HCT116 (cell line): ENCODE results near the gene SLC5A10. TPM values are rescaled to one million over a fixed set of nuclear protein-coding genes. Genes with fewer than 3 reads are reported as not detected.

Source experiments
- ATAC-seq: fragments of 200-7000 bp; cut with Tn5 transposase; 2 replicates; pipeline ENCODE4 v1.9.1; 2020; ENCODE audit warnings: mild to moderate bottlenecking, moderate library complexity
- BruUV-seq: library from RNA; stranded (reverse); fragments of 400-500 nt; replicated peaks from 2 replicates; lab custom pipeline; 2021; lab: Mats Ljungman, UMichigan
- CTCF ChIA-PET: fragments of 300-600 bp; sonication (Branson Sonifier 250); formaldehyde crosslinking; loops from one replicate; lab custom pipeline; 2021; ENCODE audit warnings: antibody characterized with exemption; lab: Charles Lee
- POLR2A ChIA-PET: fragments of 300-600, 350-600 bp; sonication (Branson Sonifier 250); formaldehyde crosslinking; loops from one replicate; lab custom pipeline; 2021; ENCODE audit warnings: antibody characterized with exemption; lab: Charles Lee
- RAD21 ChIA-PET, 2 experiments: fragments of 300-600 bp; sonication (Branson Sonifier 250); formaldehyde crosslinking; loops; one replicate each; lab custom pipeline; 2023; ENCODE audit warnings: low total read pairs in 2 of 2; ENCODE audit not compliant: uncharacterized antibody in 2 of 2, unreplicated experiment in 2 of 2, low non-redundant PET in 1 of 2; lab: Charles Lee
- DNase-seq: peaks from one replicate; pipeline ENCODE4 v3.0.0-alpha.2; 2010; ENCODE audit warnings: low read depth, low spot score
- H2AFZ ChIP-seq: fragments of 200-600 bp; shearing (Covaris generic), sonication (generic); 2 replicates; pipeline ENCODE4 v1.6.1; 2017; ENCODE audit warnings: low read depth, mixed run types, mixed read lengths, antibody characterized with exemption, low read length; ENCODE audit not compliant: poor library complexity, severe bottlenecking
- H3K27ac ChIP-seq: 2 replicates; pipeline ENCODE4 v1.5.1; 2012; ENCODE audit warnings: low read depth, low read length
- H3K27me3 ChIP-seq: fragments of 200-600 bp; sonication (generic); 2 replicates; pipeline ENCODE4 v1.6.1; 2016; ENCODE audit warnings: mixed run types, low read length, mixed read lengths; ENCODE audit not compliant: insufficient read depth
- H3K36me3 ChIP-seq, 2 experiments: fragments of 200-500 bp in 1 of 2; fragments of 200-600 bp in 1 of 2; sonication (Bioruptor generic) in 1 of 2; sonication (generic) in 1 of 2; 2 replicates each; pipeline versions ENCODE4 v1.5.1 to v1.6.1; 2014 to 2016; ENCODE audit warnings: low read length in 2 of 2, inconsistent platforms in 1 of 2, mixed read lengths in 1 of 2, mixed run types in 1 of 2; ENCODE audit not compliant: insufficient read depth in 2 of 2, control insufficient read depth in 1 of 2
- H3K4me1 ChIP-seq, 2 experiments: fragments of 200-600 bp in 1 of 2; sonication (generic) in 1 of 2; 2 replicates each; pipeline versions ENCODE4 v1.5.1 to v1.6.1; 2012 to 2017; ENCODE audit warnings: low read length in 2 of 2, inconsistent platforms in 1 of 2, mild to moderate bottlenecking in 1 of 2, mixed read lengths in 1 of 2, mixed run types in 1 of 2, moderate library complexity in 1 of 2; ENCODE audit not compliant: insufficient read depth in 2 of 2, control insufficient read depth in 1 of 2
- H3K4me2 ChIP-seq: fragments of 200-600 bp; sonication (generic); 2 replicates; pipeline ENCODE4 v1.6.1; 2017; ENCODE audit warnings: mixed run types, low read length, mixed read lengths
- H3K4me3 ChIP-seq, 2 experiments: fragments of 200-600 bp in 1 of 2; sonication (generic) in 1 of 2; replicated peaks in 1 of 2; 2 replicates each; pipeline ENCODE4 v1.5.1; 2011 to 2016; ENCODE audit warnings: low read length in 2 of 2, control low read depth in 1 of 2, low read depth in 1 of 2, mild to moderate bottlenecking in 1 of 2, mixed read lengths in 1 of 2, mixed run types in 1 of 2
- H3K79me2 ChIP-seq: fragments of 200-600 bp; sonication (generic); 2 replicates; pipeline ENCODE4 v1.6.1; 2017; ENCODE audit warnings: mild to moderate bottlenecking, mixed run types, low read length, moderate library complexity, mixed read lengths; ENCODE audit not compliant: insufficient read depth
- H3K9ac ChIP-seq: fragments of 200-600 bp; sonication (generic); 2 replicates; pipeline ENCODE4 v1.6.1; 2016; ENCODE audit warnings: low read length, mixed read lengths
- H3K9me2 ChIP-seq: fragments of 200-600 bp; sonication (generic), shearing (Covaris generic); 2 replicates; pipeline ENCODE4 v1.6.1; 2017; ENCODE audit warnings: mixed run types, mild to moderate bottlenecking, moderate library complexity; ENCODE audit not compliant: insufficient read depth
- H3K9me3 ChIP-seq, 2 experiments: fragments of 200-500 bp in 1 of 2; fragments of 200-600 bp in 1 of 2; sonication (Bioruptor generic) in 1 of 2; sonication (generic) in 1 of 2; 2 replicates each; pipeline ENCODE4 v1.6.1; 2014 to 2017; ENCODE audit warnings: low read length in 2 of 2, mixed read lengths in 2 of 2, inconsistent platforms in 1 of 2, low read depth in 1 of 2, mild to moderate bottlenecking in 1 of 2, mixed run types in 1 of 2, moderate library complexity in 1 of 2; ENCODE audit not compliant: control insufficient read depth in 1 of 2, insufficient read depth in 1 of 2
- H4K20me1 ChIP-seq: fragments of 200-600 bp; sonication (generic), shearing (Covaris generic); 2 replicates; pipeline ENCODE4 v1.6.1; 2017; ENCODE audit warnings: mixed run types, mild to moderate bottlenecking, moderate library complexity; ENCODE audit not compliant: insufficient read depth
- ELF1 ChIP-seq: IDR thresholded peaks from 2 replicates; pipeline ENCODE4 v1.6.1; 2012; ENCODE audit warnings: low read depth, borderline replicate concordance
- EZH2 ChIP-seq: fragments of 200-600 bp; sonication (generic); IDR thresholded peaks from 2 replicates; pipeline ENCODE4 v1.6.1; 2017; ENCODE audit warnings: antibody characterized with exemption, mixed run types
- FOSL1 ChIP-seq: IDR thresholded peaks from 2 replicates; pipeline ENCODE4 v1.6.1; 2012; ENCODE audit warnings: low read depth
- POLR2A ChIP-seq: IDR thresholded peaks from 2 replicates; pipeline ENCODE4 v1.7.0; 2011; ENCODE audit warnings: borderline replicate concordance; ENCODE audit not compliant: insufficient read depth, insufficient read length; ENCODE audit errors: extremely low read depth
- RAD21 ChIP-seq: IDR thresholded peaks from 2 replicates; pipeline ENCODE4 v1.6.1; 2012; ENCODE audit warnings: low read depth, mild to moderate bottlenecking
- SIN3A ChIP-seq: IDR thresholded peaks from 2 replicates; pipeline ENCODE4 v1.6.1; 2012; ENCODE audit warnings: low read depth
- SP1 ChIP-seq: IDR thresholded peaks from 2 replicates; pipeline ENCODE4 v1.6.1; 2012; ENCODE audit warnings: low read depth
- SRF ChIP-seq: IDR thresholded peaks from 2 replicates; pipeline ENCODE4 v1.6.1; 2012; ENCODE audit warnings: low read depth
- intact Hi-C: fragments of 100-400 bp; cut with micrococcal nuclease; formaldehyde crosslinking; loops from 2 replicates; pipeline ENCODE4 v1.10.0; 2022
- total RNA-seq: library from RNA; stranded (reverse); gene quantifications from one replicate; pipeline ENCODE4 v1.2.1, GENCODE V29; 2021; ENCODE audit not compliant: unreplicated experiment
- TF ChIP-seq, protein P1 (sequence below): IDR thresholded peaks from 2 replicates; pipeline ENCODE4 v1.6.1; 2012
- TF ChIP-seq, protein P2 (sequence below): IDR thresholded peaks from 2 replicates; pipeline ENCODE4 v1.6.1; 2012; ENCODE audit warnings: low read depth

Gene SLC5A10
- total RNA-seq, 1 experiment from 2014 or later: not detected

DNA sequence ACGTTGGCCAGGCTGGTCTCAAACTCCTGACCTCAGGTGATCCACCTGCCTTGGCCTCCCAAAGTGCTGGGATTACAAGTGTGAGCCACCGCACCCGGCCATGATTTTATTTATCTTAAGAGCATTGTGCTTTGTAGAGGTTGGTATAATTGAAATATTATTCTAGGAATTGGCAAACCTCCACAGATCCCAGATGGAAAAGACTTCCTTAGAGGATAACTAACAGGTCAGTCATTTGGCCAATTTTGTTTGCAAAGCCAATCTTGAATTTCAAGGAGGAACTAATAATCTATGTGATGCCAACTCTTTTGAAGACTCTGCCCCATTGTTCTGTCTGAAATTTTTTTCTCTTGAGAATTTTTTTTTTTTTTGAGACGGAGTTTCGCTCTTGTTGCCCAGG is 46.7 kb upstream of the SLC5A10 start (continued):
- TF ChIP-seq ELF1 (no peak), POLR2A (no peak)

DNA sequence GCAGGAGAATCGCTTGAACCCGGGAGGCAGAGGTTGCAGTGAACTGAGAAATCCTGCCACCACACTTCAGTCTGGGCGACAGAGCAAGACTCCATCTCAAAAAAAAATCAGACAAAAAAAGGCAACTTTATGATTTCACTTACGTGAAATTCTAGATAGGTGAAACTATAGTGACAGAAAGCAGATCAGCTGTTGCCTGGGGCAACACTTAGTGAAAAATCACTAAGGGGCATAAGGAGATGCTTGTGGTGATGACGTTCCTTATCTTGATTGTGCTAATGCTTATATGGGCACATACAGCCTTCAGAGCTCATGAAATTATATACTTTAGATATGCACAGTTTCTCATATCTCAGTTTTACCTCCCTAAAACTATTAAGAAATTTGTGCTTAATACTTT is 41.6 kb upstream of the SLC5A10 start:
- no peak for ATAC-seq
- no peaks in the 10 kb centered on the region for H3K79me2 ChIP-seq

DNA sequence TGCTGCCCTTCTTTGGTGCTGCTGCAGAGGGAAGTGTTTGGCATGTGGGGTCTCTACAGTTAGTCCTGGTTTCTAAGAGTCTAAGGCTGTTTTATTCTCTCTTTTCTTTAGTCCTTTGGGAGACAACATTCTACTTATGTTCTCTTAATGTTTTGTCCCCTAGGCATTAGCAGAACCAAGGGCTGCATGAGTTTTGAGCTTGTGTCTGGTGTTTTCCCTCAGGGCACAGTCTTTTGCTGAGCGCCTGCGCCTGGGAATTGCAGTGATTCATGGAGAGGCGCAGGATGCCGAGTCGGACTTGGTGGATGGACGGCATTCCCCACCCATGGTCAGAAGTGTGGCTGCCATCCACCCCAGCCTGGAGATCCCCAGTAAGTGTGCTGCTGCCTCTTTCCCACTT is 41.1 kb upstream of the SLC5A10 start:
- POLR2A ChIA-PET: no interaction called here
- H3K9me3 ChIP-seq: no peaks in the 10 kb centered on the region
- no peaks in the 10 kb centered on the region for H3K79me2 ChIP-seq
- no peak overlapping the region for H3K9ac ChIP-seq
- no TSS peak for BruUV-seq
- CTCF ChIA-PET: no interaction called here
- no peaks in the 10 kb centered on the region for H3K4me1 ChIP-seq
- no peak for ATAC-seq
- H3K9me2 ChIP-seq: no peaks in the 10 kb centered on the region
- DNase-seq: no peak
- RAD21 ChIA-PET: no interaction called here
- peaks cover 4 to 9% of the 10 kb centered on the region in 2 experiments; a peak in 1 of 4 replicates for H3K36me3 ChIP-seq
- intact Hi-C loops: no loop called here
- TF ChIP-seq SIN3A: no peak
- no peak for TF ChIP-seq RAD21
- no peak for TF ChIP-seq SP1
- no peak for TF ChIP-seq SRF
- TF ChIP-seq ELF1: no peak
- TF ChIP-seq, protein P1, sequence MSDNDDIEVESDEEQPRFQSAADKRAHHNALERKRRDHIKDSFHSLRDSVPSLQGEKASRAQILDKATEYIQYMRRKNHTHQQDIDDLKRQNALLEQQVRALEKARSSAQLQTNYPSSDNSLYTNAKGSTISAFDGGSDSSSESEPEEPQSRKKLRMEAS: no peak
- TF ChIP-seq, protein P2, sequence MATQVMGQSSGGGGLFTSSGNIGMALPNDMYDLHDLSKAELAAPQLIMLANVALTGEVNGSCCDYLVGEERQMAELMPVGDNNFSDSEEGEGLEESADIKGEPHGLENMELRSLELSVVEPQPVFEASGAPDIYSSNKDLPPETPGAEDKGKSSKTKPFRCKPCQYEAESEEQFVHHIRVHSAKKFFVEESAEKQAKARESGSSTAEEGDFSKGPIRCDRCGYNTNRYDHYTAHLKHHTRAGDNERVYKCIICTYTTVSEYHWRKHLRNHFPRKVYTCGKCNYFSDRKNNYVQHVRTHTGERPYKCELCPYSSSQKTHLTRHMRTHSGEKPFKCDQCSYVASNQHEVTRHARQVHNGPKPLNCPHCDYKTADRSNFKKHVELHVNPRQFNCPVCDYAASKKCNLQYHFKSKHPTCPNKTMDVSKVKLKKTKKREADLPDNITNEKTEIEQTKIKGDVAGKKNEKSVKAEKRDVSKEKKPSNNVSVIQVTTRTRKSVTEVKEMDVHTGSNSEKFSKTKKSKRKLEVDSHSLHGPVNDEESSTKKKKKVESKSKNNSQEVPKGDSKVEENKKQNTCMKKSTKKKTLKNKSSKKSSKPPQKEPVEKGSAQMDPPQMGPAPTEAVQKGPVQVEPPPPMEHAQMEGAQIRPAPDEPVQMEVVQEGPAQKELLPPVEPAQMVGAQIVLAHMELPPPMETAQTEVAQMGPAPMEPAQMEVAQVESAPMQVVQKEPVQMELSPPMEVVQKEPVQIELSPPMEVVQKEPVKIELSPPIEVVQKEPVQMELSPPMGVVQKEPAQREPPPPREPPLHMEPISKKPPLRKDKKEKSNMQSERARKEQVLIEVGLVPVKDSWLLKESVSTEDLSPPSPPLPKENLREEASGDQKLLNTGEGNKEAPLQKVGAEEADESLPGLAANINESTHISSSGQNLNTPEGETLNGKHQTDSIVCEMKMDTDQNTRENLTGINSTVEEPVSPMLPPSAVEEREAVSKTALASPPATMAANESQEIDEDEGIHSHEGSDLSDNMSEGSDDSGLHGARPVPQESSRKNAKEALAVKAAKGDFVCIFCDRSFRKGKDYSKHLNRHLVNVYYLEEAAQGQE: no peak
- TF ChIP-seq EZH2: no peak
- H4K20me1 ChIP-seq: no peaks in the 10 kb centered on the region
- H3K4me2 ChIP-seq: no peak overlapping the region
- H3K4me3 ChIP-seq: no peak overlapping the region
- no peak overlapping the region for H3K27ac ChIP-seq
- H2AFZ ChIP-seq: no peak overlapping the region
- no peaks in the 10 kb centered on the region for H3K27me3 ChIP-seq

More for the DNA sequence above, 41.6 kb upstream of the SLC5A10 start:
- TF ChIP-seq FOSL1 (no peak), SIN3A (no peak)
- Histone ChIP-seq H3K9me2 (no peaks in the 10 kb centered on the region), H2AFZ (no peak overlapping the region), H3K36me3 (peaks cover 4 to 9% of the 10 kb centered on the region in 2 experiments; a peak in 1 of 4 replicates), H3K4me2 (no peak overlapping the region), H3K4me1 (no peaks in the 10 kb centered on the region), H3K9ac (no peak overlapping the region), H3K9me3 (no peaks in the 10 kb centered on the region), H3K4me3 (no peak overlapping the region), H3K27ac (no peak overlapping the region), H3K27me3 (no peaks in the 10 kb centered on the region), H4K20me1 (no peaks in the 10 kb centered on the region)
- POLR2A ChIA-PET: no interaction called here
- CTCF ChIA-PET: no interaction called here
- DNase-seq: no peak
- intact Hi-C loops: no loop called here
- no TSS peak for BruUV-seq
- RAD21 ChIA-PET: no interaction called here
